Inferior parietal cortex (tissue), 1 donor: Measurements from ENCODE around the gene PKP4.
"Not testable (repeated sequence)": the region's sequence is repeated elsewhere in the genome, so short reads cannot be mapped to it uniquely, and the experiment has no call there.

ENCODE experiments used
- DNase-seq: peaks from one replicate; pipeline ENCODE4 v3.0.0-alpha.2; 2016; ENCODE audit errors: extremely low spot score

PKP4 gene, protein sequence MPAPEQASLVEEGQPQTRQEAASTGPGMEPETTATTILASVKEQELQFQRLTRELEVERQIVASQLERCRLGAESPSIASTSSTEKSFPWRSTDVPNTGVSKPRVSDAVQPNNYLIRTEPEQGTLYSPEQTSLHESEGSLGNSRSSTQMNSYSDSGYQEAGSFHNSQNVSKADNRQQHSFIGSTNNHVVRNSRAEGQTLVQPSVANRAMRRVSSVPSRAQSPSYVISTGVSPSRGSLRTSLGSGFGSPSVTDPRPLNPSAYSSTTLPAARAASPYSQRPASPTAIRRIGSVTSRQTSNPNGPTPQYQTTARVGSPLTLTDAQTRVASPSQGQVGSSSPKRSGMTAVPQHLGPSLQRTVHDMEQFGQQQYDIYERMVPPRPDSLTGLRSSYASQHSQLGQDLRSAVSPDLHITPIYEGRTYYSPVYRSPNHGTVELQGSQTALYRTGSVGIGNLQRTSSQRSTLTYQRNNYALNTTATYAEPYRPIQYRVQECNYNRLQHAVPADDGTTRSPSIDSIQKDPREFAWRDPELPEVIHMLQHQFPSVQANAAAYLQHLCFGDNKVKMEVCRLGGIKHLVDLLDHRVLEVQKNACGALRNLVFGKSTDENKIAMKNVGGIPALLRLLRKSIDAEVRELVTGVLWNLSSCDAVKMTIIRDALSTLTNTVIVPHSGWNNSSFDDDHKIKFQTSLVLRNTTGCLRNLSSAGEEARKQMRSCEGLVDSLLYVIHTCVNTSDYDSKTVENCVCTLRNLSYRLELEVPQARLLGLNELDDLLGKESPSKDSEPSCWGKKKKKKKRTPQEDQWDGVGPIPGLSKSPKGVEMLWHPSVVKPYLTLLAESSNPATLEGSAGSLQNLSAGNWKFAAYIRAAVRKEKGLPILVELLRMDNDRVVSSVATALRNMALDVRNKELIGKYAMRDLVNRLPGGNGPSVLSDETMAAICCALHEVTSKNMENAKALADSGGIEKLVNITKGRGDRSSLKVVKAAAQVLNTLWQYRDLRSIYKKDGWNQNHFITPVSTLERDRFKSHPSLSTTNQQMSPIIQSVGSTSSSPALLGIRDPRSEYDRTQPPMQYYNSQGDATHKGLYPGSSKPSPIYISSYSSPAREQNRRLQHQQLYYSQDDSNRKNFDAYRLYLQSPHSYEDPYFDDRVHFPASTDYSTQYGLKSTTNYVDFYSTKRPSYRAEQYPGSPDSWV

GRCh38 chr2:158456309-158457066 lies at the start of gene PKP4, which contains the start of gene CCDC148:
TSS of gene PKP4 (plus strand) at chr2:158456952. CDS start at chr2:158533185, 76,233 bp downstream.
TSS of gene CCDC148 (minus strand) at chr2:158456753. CDS start at chr2:158456439, 314 bp downstream.
- DNase-seq: peak; percentile 91

- no peak for DNase-seq
Observed at GRCh38 chr2:158407031-158407430, 49.7 kb upstream of the PKP4 start.

GRCh38 chr2:158410132-158410531 lies 46.6 kb upstream of the PKP4 start:
- DNase-seq: no peak

DNA sequence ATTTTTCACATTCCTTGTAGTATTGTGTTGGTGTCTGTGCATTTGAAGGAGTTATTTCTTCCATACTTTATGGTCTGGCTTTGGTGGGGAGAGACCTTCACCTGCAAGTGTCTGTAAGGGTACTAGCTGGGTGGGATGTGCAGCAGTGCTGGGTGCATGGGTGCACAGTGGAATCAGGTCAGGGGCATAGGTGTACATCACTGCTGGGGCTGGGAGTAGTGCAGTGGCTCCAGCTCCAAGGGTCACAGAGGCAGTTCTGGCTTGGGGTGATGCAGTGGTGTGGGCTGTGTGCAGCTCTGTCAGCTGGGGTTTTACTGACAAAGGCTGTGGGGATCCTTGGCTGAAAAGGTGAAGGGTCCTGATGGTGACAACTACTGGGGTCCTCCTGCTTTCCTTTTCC lies 45.0 kb upstream of the PKP4 start:
- no peak for DNase-seq

- DNase-seq: no peak
Observed at GRCh38 chr2:158412206-158412605, 44.5 kb upstream of the PKP4 start.

- DNase-seq: no peak
Observed at GRCh38 chr2:158413581-158413980, 43.2 kb upstream of the PKP4 start.

GRCh38 chr2:158414538-158414937 lies 42.2 kb upstream of the PKP4 start:
- DNase-seq: no peak

DNA sequence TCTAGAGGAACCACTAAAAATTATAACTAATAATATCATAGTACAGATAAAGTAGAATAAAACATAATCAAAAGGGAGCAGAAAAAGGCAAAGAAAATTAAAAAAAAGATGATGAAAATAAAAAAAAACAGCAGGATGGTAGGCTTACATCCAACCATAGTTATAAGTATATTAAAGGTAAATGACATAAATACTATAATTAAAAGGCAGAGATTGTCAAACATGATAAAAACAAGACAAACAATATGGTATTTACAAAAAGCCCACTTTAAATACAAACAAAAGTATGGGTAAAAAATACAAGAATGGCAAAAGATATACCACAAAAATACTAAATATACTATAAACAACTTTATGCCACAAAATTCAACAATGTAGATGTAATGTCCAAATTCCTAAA lies 24.6 kb upstream of the PKP4 start:
- no peak for DNase-seq

- not testable (repeated sequence) for DNase-seq
Observed at GRCh38 chr2:158433716-158434115, 23.0 kb upstream of the PKP4 start.

GRCh38 chr2:158439062-158439461 lies 17.7 kb upstream of the PKP4 start:
- DNase-seq: not testable (repeated sequence)

DNA sequence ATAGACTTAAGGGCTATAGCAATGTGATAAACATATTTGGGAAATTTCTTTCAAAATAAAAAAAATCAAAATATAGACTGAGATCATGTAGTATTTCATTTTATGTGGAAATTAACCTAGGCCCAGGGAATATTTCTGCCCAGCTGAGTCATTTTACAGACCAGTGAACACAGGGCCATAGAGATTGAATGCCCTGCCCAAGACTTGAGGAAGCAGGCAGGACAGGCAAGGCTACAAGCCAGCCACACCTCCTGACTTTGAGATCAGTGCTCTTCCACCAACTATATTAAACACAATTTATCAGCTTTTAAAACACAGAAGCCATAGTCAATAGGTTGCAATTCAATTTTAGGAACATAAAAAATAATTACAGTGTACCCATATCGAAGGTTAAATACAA lies 13.1 kb upstream of the PKP4 start:
- no peak for DNase-seq

- peak; percentile 49 for DNase-seq
Observed at GRCh38 chr2:158457092-158457825, 507 bp downstream of the PKP4 start.

GRCh38 chr2:158457826-158458616 lies 1.3 kb downstream of the PKP4 start:
- DNase-seq: peak; percentile 72

GRCh38 chr2:158458617-158458920 lies 1.8 kb downstream of the PKP4 start:
- DNase-seq: no peak

GRCh38 chr2:158459161-158460003 lies 2.6 kb downstream of the PKP4 start:
- peak; percentile 53 for DNase-seq

GRCh38 chr2:158460632-158461297 lies 4.0 kb downstream of the PKP4 start:
- no peak for DNase-seq

GRCh38 chr2:158463496-158464095 lies 6.8 kb downstream of the PKP4 start:
- DNase-seq: no peak
